HEK293 (cell line): Measurements from ENCODE around the gene PRPH.
A peak's percentile ranks its signal among the peaks of the same experiment; 100 is the strongest.

Experiments used
- GLIS2 ChIP-seq: fragments of 450-650 bp; formaldehyde crosslinking; IDR thresholded peaks from 2 replicates; pipeline ENCODE4 v1.5.1; 2016; ENCODE audit warnings: missing biosample characterization, missing genetic modification characterization
- KLF1 ChIP-seq: fragments of 450-650 bp; formaldehyde crosslinking; IDR thresholded peaks from 2 replicates; pipeline ENCODE4 v1.5.1; 2016; ENCODE audit warnings: missing biosample characterization, missing genetic modification characterization
- KLF8 ChIP-seq: fragments of 450-650 bp; formaldehyde crosslinking; IDR thresholded peaks from 2 replicates; pipeline ENCODE4 v1.5.1; 2016; ENCODE audit warnings: missing biosample characterization, missing genetic modification characterization
- SP7 ChIP-seq: fragments of 450-650 bp; formaldehyde crosslinking; IDR thresholded peaks from 2 replicates; pipeline ENCODE4 v1.5.1; 2016; ENCODE audit warnings: missing biosample characterization, missing genetic modification characterization
- TCF7L2 ChIP-seq: IDR thresholded peaks from 2 replicates; pipeline ENCODE4 v1.6.1; 2011; ENCODE audit warnings: low read depth, mild to moderate bottlenecking, inconsistent platforms, low read length, moderate library complexity, borderline replicate concordance
- YY1 ChIP-seq: fragments of 450-650 bp; formaldehyde crosslinking; IDR thresholded peaks from 2 replicates; pipeline ENCODE4 v1.5.1; 2018; ENCODE audit warnings: missing biosample characterization, missing genetic modification characterization
- ZBTB48 ChIP-seq: fragments of 450-650 bp; formaldehyde crosslinking; IDR thresholded peaks from 2 replicates; pipeline ENCODE4 v1.5.1; 2016; ENCODE audit warnings: missing biosample characterization, missing genetic modification characterization
- ZEB2 ChIP-seq: fragments of 450-650 bp; formaldehyde crosslinking; IDR thresholded peaks from 2 replicates; pipeline ENCODE4 v1.5.1; 2016; ENCODE audit warnings: missing biosample characterization, missing genetic modification characterization
- ZFP37 ChIP-seq: fragments of 450-650 bp; formaldehyde crosslinking; IDR thresholded peaks from 2 replicates; pipeline ENCODE4 v1.5.1; 2016; ENCODE audit warnings: missing biosample characterization, missing genetic modification characterization
- ZNF114 ChIP-seq: fragments of 450-650 bp; formaldehyde crosslinking; IDR thresholded peaks from 2 replicates; pipeline ENCODE4 v1.5.0; 2017; ENCODE audit warnings: missing biosample characterization, missing genetic modification characterization
- ZNF394 ChIP-seq: fragments of 450-650 bp; formaldehyde crosslinking; IDR thresholded peaks from 2 replicates; pipeline ENCODE4 v1.5.1; 2016; ENCODE audit warnings: missing biosample characterization, missing genetic modification characterization, mild to moderate bottlenecking, moderate library complexity, borderline replicate concordance
- ZNF555 ChIP-seq: fragments of 450-650 bp; formaldehyde crosslinking; conservative IDR thresholded peaks from 2 replicates; pipeline ENCODE4 v1.5.1; 2017; ENCODE audit warnings: missing biosample characterization, mild to moderate bottlenecking, missing genetic modification characterization, inconsistent platforms
- ZNF621 ChIP-seq: fragments of 450-650 bp; formaldehyde crosslinking; IDR thresholded peaks from 2 replicates; pipeline ENCODE4 v1.5.1; 2017; ENCODE audit warnings: missing biosample characterization, missing genetic modification characterization
- ZNF660 ChIP-seq: fragments of 450-650 bp; IDR thresholded peaks from 2 replicates; pipeline ENCODE4 v1.5.1; 2018; ENCODE audit warnings: missing biosample characterization, mild to moderate bottlenecking, missing genetic modification characterization
- ZNF830 ChIP-seq: fragments of 450-650 bp; IDR thresholded peaks from 2 replicates; pipeline ENCODE4 v1.5.0; 2018; ENCODE audit warnings: missing biosample characterization, missing genetic modification characterization, low read depth, mild to moderate bottlenecking, moderate library complexity
- ZSCAN16 ChIP-seq: fragments of 450-650 bp; formaldehyde crosslinking; IDR thresholded peaks from 2 replicates; pipeline ENCODE4 v1.5.1; 2016; ENCODE audit warnings: missing biosample characterization, missing genetic modification characterization
- ZXDB ChIP-seq: fragments of 450-650 bp; formaldehyde crosslinking; IDR thresholded peaks from 2 replicates; pipeline ENCODE4 v1.5.1; 2016; ENCODE audit warnings: missing biosample characterization, missing genetic modification characterization
- TF ChIP-seq, protein P1 (sequence below): fragments of 450-650 bp; formaldehyde crosslinking; IDR thresholded peaks from 2 replicates; pipeline ENCODE4 v1.5.1; 2016; ENCODE audit warnings: missing biosample characterization, missing genetic modification characterization
- TF ChIP-seq, protein P2 (sequence below): fragments of 450-650 bp; formaldehyde crosslinking; IDR thresholded peaks from 2 replicates; pipeline ENCODE4 v1.5.1; 2016; ENCODE audit warnings: missing biosample characterization, missing genetic modification characterization
- TF ChIP-seq, protein P3 (sequence below): fragments of 450-650 bp; formaldehyde crosslinking; IDR thresholded peaks from 2 replicates; pipeline ENCODE4 v1.5.1; 2016; ENCODE audit warnings: missing biosample characterization, missing genetic modification characterization, borderline replicate concordance
- TF ChIP-seq, protein P4 (sequence below): fragments of 450-650 bp; formaldehyde crosslinking; IDR thresholded peaks from 2 replicates; pipeline ENCODE4 v1.5.1; 2016; ENCODE audit warnings: missing biosample characterization, missing genetic modification characterization
- TF ChIP-seq, protein P5 (sequence below): fragments of 450-650 bp; formaldehyde crosslinking; IDR thresholded peaks from 2 replicates; pipeline ENCODE4 v1.5.1; 2016; ENCODE audit warnings: missing biosample characterization, missing genetic modification characterization

PRPH gene

DNA sequence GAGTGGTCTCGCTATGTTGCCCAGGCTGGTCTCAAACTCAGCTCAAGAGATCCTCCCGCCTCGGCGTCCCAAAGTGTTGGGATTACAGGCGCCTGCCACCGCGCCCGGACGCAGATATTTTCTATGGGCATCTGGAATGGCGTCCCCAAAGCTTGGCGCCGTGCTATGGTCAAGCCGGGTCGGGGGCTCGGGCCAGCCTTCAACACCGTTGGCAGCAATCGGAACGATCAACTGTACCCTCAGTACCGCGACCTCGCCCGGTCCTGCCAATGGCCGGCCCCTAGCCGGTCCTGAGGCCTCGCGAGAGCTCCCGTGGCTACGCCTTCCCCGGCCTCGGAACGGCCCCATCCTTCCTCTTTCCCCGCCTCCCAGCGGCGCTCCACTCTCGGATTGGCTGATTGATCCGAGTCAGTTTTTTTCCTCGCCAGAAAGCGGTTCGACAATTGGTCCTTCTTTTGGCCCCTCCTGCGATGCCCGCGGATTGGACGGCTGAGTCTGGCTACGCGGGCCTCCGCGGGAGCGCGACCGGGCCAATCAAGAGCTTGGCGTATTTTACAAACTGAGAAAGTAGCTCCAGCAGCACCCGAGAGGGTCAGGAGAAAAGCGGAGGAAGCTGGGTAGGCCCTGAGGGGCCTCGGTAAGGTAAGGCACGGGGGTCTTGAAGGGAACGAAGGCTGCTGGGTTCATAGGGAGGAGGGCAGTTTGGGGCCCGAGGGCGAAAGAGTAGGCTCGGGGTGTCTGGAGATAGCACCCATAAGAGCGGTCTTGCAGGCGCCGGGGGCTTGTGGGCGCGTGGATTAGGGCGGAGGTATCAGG is 28.0 kb downstream of the PRPH start, which contains the start of gene TROAP (continued):
- TF ChIP-seq, protein P1, sequence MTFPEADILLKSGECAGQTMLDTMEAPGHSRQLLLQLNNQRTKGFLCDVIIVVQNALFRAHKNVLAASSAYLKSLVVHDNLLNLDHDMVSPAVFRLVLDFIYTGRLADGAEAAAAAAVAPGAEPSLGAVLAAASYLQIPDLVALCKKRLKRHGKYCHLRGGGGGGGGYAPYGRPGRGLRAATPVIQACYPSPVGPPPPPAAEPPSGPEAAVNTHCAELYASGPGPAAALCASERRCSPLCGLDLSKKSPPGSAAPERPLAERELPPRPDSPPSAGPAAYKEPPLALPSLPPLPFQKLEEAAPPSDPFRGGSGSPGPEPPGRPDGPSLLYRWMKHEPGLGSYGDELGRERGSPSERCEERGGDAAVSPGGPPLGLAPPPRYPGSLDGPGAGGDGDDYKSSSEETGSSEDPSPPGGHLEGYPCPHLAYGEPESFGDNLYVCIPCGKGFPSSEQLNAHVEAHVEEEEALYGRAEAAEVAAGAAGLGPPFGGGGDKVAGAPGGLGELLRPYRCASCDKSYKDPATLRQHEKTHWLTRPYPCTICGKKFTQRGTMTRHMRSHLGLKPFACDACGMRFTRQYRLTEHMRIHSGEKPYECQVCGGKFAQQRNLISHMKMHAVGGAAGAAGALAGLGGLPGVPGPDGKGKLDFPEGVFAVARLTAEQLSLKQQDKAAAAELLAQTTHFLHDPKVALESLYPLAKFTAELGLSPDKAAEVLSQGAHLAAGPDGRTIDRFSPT = peak; percentile 96
- TF ChIP-seq, protein P2, sequence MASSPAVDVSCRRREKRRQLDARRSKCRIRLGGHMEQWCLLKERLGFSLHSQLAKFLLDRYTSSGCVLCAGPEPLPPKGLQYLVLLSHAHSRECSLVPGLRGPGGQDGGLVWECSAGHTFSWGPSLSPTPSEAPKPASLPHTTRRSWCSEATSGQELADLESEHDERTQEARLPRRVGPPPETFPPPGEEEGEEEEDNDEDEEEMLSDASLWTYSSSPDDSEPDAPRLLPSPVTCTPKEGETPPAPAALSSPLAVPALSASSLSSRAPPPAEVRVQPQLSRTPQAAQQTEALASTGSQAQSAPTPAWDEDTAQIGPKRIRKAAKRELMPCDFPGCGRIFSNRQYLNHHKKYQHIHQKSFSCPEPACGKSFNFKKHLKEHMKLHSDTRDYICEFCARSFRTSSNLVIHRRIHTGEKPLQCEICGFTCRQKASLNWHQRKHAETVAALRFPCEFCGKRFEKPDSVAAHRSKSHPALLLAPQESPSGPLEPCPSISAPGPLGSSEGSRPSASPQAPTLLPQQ = peak; percentile 14; the same call in 1 of the 2 replicates
- TF ChIP-seq ZNF830 (tag by site-specific recombination) (no peak), ZNF660 (peak; percentile 19; the same call in 1 of the 2 replicates), ZXDB (peak; percentile 39), ZNF114 (no peak), YY1 (tag by site-specific recombination) (peak; percentile 74), ZBTB48 (peak; percentile 62), ZFP37 (tag by site-specific recombination) (no peak), GLIS2 (tag by site-specific recombination) (peak; percentile 70), ZNF394 (tag by site-specific recombination) (peak; percentile 84), SP7 (tag by site-specific recombination) (peak; percentile 55), KLF1 (tag by site-specific recombination) (peak; percentile 53; the same call in 1 of the 2 replicates), ZNF555 (tag by site-specific recombination) (no peak), TCF7L2 (no peak), ZEB2 (0 out of 2 replicates have a peak, but pooled peaks have one; percentile 8), ZSCAN16 (tag by site-specific recombination) (0 out of 2 replicates have a peak, but pooled peaks have one; percentile 32), KLF8 (tag by site-specific recombination) (no peak; the same call in 1 of the 2 replicates), ZNF621 (no peak)
- TF ChIP-seq, protein P3, sequence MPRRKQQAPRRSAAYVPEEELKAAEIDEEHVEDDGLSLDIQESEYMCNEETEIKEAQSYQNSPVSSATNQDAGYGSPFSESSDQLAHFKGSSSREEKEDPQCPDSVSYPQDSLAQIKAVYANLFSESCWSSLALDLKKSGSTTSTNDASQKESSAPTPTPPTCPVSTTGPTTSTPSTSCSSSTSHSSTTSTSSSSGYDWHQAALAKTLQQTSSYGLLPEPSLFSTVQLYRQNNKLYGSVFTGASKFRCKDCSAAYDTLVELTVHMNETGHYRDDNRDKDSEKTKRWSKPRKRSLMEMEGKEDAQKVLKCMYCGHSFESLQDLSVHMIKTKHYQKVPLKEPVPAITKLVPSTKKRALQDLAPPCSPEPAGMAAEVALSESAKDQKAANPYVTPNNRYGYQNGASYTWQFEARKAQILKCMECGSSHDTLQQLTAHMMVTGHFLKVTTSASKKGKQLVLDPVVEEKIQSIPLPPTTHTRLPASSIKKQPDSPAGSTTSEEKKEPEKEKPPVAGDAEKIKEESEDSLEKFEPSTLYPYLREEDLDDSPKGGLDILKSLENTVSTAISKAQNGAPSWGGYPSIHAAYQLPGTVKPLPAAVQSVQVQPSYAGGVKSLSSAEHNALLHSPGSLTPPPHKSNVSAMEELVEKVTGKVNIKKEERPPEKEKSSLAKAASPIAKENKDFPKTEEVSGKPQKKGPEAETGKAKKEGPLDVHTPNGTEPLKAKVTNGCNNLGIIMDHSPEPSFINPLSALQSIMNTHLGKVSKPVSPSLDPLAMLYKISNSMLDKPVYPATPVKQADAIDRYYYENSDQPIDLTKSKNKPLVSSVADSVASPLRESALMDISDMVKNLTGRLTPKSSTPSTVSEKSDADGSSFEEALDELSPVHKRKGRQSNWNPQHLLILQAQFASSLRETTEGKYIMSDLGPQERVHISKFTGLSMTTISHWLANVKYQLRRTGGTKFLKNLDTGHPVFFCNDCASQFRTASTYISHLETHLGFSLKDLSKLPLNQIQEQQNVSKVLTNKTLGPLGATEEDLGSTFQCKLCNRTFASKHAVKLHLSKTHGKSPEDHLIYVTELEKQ = no peak
- TF ChIP-seq, protein P4, sequence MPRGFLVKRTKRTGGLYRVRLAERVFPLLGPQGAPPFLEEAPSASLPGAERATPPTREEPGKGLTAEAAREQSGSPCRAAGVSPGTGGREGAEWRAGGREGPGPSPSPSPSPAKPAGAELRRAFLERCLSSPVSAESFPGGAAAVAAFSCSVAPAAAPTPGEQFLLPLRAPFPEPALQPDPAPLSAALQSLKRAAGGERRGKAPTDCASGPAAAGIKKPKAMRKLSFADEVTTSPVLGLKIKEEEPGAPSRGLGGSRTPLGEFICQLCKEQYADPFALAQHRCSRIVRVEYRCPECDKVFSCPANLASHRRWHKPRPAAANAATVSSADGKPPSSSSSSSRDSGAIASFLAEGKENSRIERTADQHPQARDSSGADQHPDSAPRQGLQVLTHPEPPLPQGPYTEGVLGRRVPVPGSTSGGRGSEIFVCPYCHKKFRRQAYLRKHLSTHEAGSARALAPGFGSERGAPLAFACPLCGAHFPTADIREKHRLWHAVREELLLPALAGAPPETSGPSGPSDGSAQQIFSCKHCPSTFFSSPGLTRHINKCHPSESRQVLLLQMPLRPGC (tag by site-specific recombination) = 0 out of 2 replicates have a peak, but pooled peaks have one; percentile 28
- TF ChIP-seq, protein P5, sequence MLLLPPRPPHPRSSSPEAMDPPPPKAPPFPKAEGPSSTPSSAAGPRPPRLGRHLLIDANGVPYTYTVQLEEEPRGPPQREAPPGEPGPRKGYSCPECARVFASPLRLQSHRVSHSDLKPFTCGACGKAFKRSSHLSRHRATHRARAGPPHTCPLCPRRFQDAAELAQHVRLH (tag by site-specific recombination) = 0 out of 2 replicates have a peak, but pooled peaks have one; percentile 37
- TF ChIP-seq, all 188 proteins: peak for 41
